Thyroid gland (tissue), 4 donors: ENCODE measurements around the gene NXN.
"Not testable (repeated sequence)": the region's sequence is repeated elsewhere in the genome, so short reads cannot be mapped to it uniquely, and the experiment has no call there.

ENCODE experiments used
- POLR2A ChIP-seq, 2 donors: fragments of 450-650 bp; IDR thresholded peaks; one replicate each; pipeline ENCODE4 v1.6.1; 2017; ENCODE audit warnings: antibody characterized with exemption in 2 of 2, mild to moderate bottlenecking in 2 of 2, moderate library complexity in 1 of 2
- TF ChIP-seq, protein P1 (sequence below), 6 experiments: fragments of 200-600 bp in 3 of 6; fragments of 450-650 bp in 3 of 6; sonication (generic) in 3 of 6; IDR thresholded peaks; one replicate each; pipeline ENCODE4 v1.5.1; 2016 to 2019; ENCODE audit warnings: antibody characterized with exemption in 6 of 6, mild to moderate bottlenecking in 2 of 6, inconsistent platforms in 1 of 6, moderate library complexity in 1 of 6

DNA sequence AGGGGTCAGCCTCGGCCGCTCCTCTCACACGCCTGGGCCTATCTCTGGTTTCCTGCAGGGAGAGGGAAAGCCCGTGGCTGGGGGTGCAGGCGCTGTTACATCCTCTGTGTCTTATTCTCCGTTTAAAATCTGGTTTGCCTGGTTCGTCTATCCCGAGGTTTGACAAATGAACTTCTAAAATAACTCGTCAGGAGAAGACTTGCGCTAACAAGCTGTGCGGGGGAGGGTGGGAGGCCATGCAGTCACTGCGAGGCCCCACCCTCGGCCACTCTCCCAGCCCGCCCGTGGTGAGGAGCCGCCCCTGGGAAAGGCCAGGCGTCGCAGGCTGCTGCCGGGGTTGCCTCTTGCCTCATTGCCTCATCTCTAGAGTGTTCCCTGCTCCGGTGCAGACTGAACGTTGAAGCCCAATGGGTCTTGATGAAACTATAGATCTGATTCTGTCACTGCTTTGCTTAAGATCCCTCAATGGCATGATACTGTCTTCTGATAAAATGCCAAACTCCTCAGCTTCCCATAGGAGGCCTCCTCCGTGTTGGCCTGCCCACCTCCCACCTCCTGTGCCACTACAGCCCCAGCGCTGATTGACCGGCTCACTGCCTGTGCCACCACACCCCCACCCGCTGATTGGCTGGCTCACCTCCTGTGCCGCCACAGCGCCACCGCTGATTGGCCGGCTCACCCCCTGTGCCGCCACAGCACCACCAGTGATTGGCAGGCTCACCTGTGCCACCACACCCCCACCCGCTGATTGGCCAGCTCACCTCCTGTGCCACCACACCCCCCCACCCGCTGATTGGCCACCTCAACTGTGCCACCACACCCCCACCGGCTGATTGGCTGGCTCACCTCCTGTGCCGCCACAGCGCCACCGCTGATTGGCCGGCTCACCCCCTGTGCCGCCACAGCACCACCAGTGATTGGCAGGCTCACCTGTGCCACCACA, 189.4 kb downstream of the NXN start:
- TF ChIP-seq, protein P1, sequence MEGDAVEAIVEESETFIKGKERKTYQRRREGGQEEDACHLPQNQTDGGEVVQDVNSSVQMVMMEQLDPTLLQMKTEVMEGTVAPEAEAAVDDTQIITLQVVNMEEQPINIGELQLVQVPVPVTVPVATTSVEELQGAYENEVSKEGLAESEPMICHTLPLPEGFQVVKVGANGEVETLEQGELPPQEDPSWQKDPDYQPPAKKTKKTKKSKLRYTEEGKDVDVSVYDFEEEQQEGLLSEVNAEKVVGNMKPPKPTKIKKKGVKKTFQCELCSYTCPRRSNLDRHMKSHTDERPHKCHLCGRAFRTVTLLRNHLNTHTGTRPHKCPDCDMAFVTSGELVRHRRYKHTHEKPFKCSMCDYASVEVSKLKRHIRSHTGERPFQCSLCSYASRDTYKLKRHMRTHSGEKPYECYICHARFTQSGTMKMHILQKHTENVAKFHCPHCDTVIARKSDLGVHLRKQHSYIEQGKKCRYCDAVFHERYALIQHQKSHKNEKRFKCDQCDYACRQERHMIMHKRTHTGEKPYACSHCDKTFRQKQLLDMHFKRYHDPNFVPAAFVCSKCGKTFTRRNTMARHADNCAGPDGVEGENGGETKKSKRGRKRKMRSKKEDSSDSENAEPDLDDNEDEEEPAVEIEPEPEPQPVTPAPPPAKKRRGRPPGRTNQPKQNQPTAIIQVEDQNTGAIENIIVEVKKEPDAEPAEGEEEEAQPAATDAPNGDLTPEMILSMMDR (IDR thresholded peaks at IDR 0.05): not testable (repeated sequence)
- not testable (repeated sequence) for TF ChIP-seq POLR2A (IDR thresholded peaks at IDR 0.05)
